ENCODE data around the gene PSME3IP1. TPM values are rescaled to one million over a fixed set of nuclear protein-coding genes. Genes with fewer than 3 reads are reported as not detected.

PSME3IP1 gene
- 67.7 and 106 TPM in 2 replicates for total RNA-seq

GRCh38 chr16:57185945-57186871, at the start of gene PSME3IP1, which contains the start of gene RSPRY1:
TSS of gene PSME3IP1 (minus strand) at chr16:57186039. CDS start at chr16:57173854, 12,185 bp downstream.
TSS of gene RSPRY1 (plus strand) at chr16:57186329. CDS start at chr16:57204659, 18,330 bp downstream.

Other genes with a start within 250 kb of the PSME3IP1 start
- gene CETP, start 224.1 kb downstream of the PSME3IP1 start, total RNA-seq = not detected in 2 replicates
- gene NLRC5, start 196.5 kb downstream of the PSME3IP1 start, total RNA-seq = 16.7 and 22.2 TPM in 2 replicates
- 14.6 and 20.4 TPM in 2 replicates for gene CPNE2, start 93.5 kb downstream of the PSME3IP1 start, total RNA-seq
- 40.2 and 43.1 TPM in 2 replicates for gene RSPRY1, start 290 bp upstream of the PSME3IP1 start, total RNA-seq
- 65.2 and 65.3 TPM in 2 replicates for gene ARL2BP, start 59.2 kb upstream of the PSME3IP1 start, total RNA-seq
- 0.12 TPM in 1 of 2 replicates, not detected in the other for gene PLLP, start 98.6 kb upstream of the PSME3IP1 start, total RNA-seq
- not detected in 2 replicates for gene CCL22, start 172.7 kb upstream of the PSME3IP1 start, total RNA-seq
- under 0.01 TPM in 1 of 2 replicates, not detected in the other for gene CX3CL1, start 186.5 kb upstream of the PSME3IP1 start, total RNA-seq
- not detected in 2 replicates for gene CCL17, start 218.7 kb upstream of the PSME3IP1 start, total RNA-seq

Data from uterine smooth muscle cell (primary cell).